Nephron progenitor cell (in vitro differentiated cells): ENCODE data around the gene LAMC2.

Experiments used
- DNase-seq: peaks from one replicate; pipeline ENCODE4 v3.0.0; 2021
- H3K27ac Mint-ChIP-seq: 2 replicates; pipeline ENCODE4 v1.8.0; 2021; ENCODE audit warnings: mild to moderate bottlenecking, moderate library complexity, mixed read lengths
- H3K27me3 Mint-ChIP-seq: 2 replicates; pipeline ENCODE4 v1.8.0; 2021; ENCODE audit warnings: mild to moderate bottlenecking, low read depth, mixed read lengths; ENCODE audit not compliant: poor library complexity
- H3K36me3 Mint-ChIP-seq: 2 replicates; pipeline ENCODE4 v1.8.0; 2021; ENCODE audit warnings: low read depth, mixed read lengths
- H3K4me1 Mint-ChIP-seq: 2 replicates; pipeline ENCODE4 v1.8.0; 2021; ENCODE audit warnings: mixed read lengths
- H3K4me3 Mint-ChIP-seq: 2 replicates; pipeline ENCODE4 v1.8.0; 2021; ENCODE audit warnings: mild to moderate bottlenecking, moderate library complexity, mixed read lengths
- H3K9me3 Mint-ChIP-seq: 2 replicates; pipeline ENCODE4 v1.8.0; 2021; ENCODE audit warnings: mild to moderate bottlenecking, moderate library complexity, mixed read lengths
- TF ChIP-seq, protein P1 (sequence below): fragments of 200-600 bp; sonication (generic); IDR thresholded peaks from 2 replicates; pipeline ENCODE4 v1.5.0; 2021; ENCODE audit warnings: antibody characterized with exemption

LAMC2 gene

DNA sequence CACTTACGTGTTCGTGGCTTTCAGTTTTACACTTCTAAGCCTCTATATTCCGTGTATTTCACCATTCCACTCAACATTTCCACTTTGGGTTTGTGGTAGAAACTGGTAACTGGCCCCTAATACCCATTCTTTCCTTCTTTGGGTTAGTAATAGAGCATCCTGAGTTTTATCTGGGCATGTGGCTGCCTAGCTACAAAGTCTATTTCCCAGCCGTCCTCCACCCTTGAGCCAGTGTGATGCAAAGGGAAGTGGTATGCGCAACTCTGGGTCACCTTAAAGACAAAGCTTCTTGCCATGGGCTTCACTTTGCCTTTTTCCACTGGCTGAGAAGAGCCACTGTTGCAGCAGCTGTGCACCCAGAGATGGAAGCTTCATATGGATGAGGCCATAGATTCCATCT, 73.9 kb downstream of the LAMC2 start:
- H3K27ac Mint-ChIP-seq: no peak overlapping the region
- H3K36me3 Mint-ChIP-seq: peaks cover 22% of the 10 kb centered on the region
- DNase-seq: no peak
- TF ChIP-seq, protein P1, sequence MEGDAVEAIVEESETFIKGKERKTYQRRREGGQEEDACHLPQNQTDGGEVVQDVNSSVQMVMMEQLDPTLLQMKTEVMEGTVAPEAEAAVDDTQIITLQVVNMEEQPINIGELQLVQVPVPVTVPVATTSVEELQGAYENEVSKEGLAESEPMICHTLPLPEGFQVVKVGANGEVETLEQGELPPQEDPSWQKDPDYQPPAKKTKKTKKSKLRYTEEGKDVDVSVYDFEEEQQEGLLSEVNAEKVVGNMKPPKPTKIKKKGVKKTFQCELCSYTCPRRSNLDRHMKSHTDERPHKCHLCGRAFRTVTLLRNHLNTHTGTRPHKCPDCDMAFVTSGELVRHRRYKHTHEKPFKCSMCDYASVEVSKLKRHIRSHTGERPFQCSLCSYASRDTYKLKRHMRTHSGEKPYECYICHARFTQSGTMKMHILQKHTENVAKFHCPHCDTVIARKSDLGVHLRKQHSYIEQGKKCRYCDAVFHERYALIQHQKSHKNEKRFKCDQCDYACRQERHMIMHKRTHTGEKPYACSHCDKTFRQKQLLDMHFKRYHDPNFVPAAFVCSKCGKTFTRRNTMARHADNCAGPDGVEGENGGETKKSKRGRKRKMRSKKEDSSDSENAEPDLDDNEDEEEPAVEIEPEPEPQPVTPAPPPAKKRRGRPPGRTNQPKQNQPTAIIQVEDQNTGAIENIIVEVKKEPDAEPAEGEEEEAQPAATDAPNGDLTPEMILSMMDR: no peak
- peaks cover 4% of the 10 kb centered on the region for H3K27me3 Mint-ChIP-seq
- peaks cover 12% of the 10 kb centered on the region for H3K9me3 Mint-ChIP-seq
- H3K4me3 Mint-ChIP-seq: no peak overlapping the region
- H3K4me1 Mint-ChIP-seq: peaks cover 21% of the 10 kb centered on the region

DNA sequence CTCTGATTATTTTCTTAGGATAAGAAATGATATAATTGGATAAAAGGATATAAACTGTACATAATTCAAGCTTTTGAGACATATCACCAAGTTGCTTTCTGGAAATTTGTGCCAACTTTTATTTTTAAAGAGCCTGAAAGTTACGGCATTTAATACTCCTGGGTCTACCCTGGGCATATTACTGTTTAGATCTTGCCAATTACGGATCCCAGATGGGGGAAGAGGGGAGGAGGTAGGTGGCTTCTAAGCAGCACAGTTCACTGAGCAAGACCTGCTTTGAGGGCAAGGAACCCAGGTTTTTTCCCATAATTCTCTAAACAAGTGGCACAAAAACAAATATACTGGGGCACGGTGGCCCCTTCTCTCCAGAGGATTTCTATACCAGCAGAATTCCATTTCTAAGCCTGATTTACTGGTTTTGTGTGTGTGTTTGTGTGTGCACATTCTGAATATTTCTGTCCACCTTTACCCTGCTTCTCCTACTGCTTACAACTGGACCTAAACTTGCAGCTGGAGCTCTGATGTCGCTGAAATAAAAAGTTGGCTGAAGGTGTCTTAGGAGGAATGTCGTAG, 76.7 kb downstream of the LAMC2 start:
- H3K36me3 Mint-ChIP-seq: peaks cover 10% of the 10 kb centered on the region
- TF ChIP-seq, protein P1: no peak
- no peaks in the 10 kb centered on the region for H3K9me3 Mint-ChIP-seq
- H3K4me3 Mint-ChIP-seq: no peak overlapping the region
- no peak overlapping the region for H3K27ac Mint-ChIP-seq
- DNase-seq: no peak
- H3K4me1 Mint-ChIP-seq: peaks cover 31% of the 10 kb centered on the region
- peaks cover 4% of the 10 kb centered on the region for H3K27me3 Mint-ChIP-seq

DNA sequence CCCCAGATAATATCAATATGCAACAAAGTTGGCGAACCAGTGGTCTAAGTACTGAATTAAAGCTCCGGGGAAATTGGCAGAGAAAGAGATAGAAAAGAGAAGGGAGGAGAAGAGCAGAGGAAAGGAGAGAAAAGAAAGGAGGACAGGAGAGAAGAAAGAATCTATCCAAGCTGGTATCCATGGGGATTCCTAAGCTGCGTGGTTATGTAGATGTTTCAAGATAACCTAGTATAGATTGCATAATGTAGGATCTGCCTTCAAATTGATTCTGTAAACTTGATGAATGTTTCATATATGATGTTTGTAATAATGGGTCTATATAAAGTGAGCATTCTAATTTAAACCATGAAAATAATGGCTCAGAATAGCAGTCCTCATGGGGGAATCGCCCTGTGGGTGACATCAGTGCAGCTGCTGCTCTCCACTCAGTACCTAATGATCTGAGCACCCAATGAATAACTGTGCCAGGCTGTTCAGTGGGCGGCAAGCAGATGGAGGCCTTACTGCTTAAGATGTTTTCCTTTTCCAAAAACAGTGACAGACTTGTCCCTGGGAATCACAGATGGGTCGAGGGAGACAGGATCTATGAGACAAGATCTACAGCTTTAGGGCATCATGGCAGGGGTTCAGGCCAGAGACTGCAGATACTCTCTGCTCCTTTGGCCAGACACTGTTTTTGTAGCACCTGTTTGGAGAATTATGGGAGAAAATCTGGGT, 78.0 kb downstream of the LAMC2 start:
- Mint-ChIP-seq H3K27me3 (peaks cover 4% of the 10 kb centered on the region), H3K27ac (peak overlapping the region; percentile 70), H3K4me1 (peaks cover 35% of the 10 kb centered on the region), H3K4me3 (no peak overlapping the region), H3K36me3 (peaks cover 10% of the 10 kb centered on the region), H3K9me3 (no peaks in the 10 kb centered on the region)
- no peak for DNase-seq
- TF ChIP-seq, protein P1: no peak

DNA sequence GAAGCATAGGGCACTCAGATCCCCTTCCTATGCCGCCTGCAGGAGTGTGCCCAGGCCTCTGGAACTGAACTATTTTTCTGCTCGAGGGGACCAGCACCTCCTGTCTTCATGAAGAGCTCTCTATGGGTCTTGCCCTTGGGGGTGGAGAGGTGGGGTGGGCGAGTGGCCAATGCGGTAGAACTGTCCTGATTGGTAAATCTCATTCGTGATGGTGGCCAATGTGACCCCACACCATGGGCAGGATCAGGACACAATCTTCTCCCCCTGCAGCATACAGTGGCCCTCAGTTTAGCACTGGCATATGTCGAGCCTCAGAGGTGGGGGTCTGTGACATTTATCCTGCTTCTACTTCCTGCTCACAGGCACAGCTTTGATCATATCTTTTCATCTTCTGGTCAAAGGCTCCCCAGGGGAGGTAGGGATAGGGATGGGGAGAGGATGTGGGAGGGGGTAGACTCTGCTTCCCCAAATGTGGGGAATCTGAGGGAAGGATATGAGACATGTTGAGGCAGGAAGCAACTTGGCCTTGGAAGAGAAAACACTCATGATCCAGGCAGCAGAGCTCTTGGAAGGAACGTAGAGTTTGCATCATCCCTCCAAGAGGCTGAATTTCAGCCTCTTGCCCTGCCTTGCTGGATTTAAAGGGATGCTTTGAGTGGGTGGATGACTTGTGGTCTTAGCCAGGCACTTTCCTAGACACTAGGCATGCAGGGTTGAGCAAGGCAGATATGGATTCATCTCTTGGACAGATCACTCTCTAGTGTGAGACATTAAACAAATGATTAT, 81.8 kb downstream of the LAMC2 start:
- Mint-ChIP-seq H3K36me3 (peaks cover 5% of the 10 kb centered on the region), H3K27ac (no peak overlapping the region), H3K4me3 (no peak overlapping the region)

DNA sequence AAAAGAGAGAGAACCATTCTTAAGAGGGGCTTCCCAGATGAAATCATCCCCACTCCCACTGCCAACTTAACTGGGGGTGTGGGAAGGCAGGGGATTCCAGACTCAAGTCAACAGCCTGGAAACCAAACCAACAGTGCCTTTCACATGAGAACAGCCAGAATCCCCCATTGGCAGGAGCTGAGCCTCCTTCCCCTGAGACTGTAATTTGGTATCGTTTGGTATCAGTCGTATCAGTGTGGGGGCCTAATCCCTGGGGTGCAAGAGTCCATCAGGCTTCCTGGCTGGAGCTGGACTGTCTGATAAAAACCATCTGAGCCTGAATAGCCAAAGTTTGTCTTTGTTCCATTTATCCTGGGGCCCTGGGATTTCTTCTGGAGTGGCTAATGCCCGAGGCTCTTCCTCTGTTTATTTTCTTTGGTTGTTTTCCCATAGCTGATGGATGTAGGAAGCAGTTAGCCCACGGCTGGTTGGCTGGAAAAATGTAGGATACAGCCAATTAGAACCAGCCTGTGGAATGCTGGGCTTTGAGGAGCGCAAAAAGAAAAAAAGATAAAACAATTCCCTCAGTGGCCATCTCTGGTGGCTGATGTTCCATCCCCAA, 84.6 kb downstream of the LAMC2 start:
- H3K27ac Mint-ChIP-seq: peak overlapping the region; percentile 63
- peaks cover 64% of the 10 kb centered on the region for H3K4me1 Mint-ChIP-seq
- no peaks in the 10 kb centered on the region for H3K9me3 Mint-ChIP-seq
- H3K36me3 Mint-ChIP-seq: peaks cover 5% of the 10 kb centered on the region
- TF ChIP-seq, protein P1: no peak
- peak overlapping the region; percentile 49 for H3K4me3 Mint-ChIP-seq
- H3K27me3 Mint-ChIP-seq: no peaks in the 10 kb centered on the region
- no peak for DNase-seq

More for the DNA sequence above, 81.8 kb downstream of the LAMC2 start:
- TF ChIP-seq, protein P1: no peak
- no peaks in the 10 kb centered on the region for H3K9me3 Mint-ChIP-seq
- no peak for DNase-seq
- H3K4me1 Mint-ChIP-seq: peaks cover 48% of the 10 kb centered on the region
- no peaks in the 10 kb centered on the region for H3K27me3 Mint-ChIP-seq
